Activated CD4-positive, alpha-beta memory T cell treated with anti-CD3 and anti-CD28 coated beads, Interleukin-2, amount 10 ng/mL, durations not matched to agents 7 days and 5 days (primary cell): ENCODE measurements around the gene BLOC1S6. TPM values are rescaled to one million over a fixed set of nuclear protein-coding genes. Genes with fewer than 3 reads are reported as not detected.
"Not testable (repeated sequence)": the region's sequence is repeated elsewhere in the genome, so short reads cannot be mapped to it uniquely, and the experiment has no call there.

Experiments used
- CTCF ChIA-PET: fragments of 350-600 bp; sonication (Branson Sonifier 250); formaldehyde crosslinking; loops from one replicate; lab custom pipeline; 2021; ENCODE audit warnings: antibody characterized with exemption, inconsistent platforms; lab: Charles Lee
- POLR2A ChIA-PET: fragments of 350-600 bp; sonication (Branson Sonifier 250); formaldehyde crosslinking; loops from one replicate; lab custom pipeline; 2021; ENCODE audit warnings: antibody characterized with exemption; lab: Charles Lee
- DNase-seq: peaks from one replicate; pipeline ENCODE4 v3.0.0-alpha.2; 2020
- H3K27ac Mint-ChIP-seq: one replicate; pipeline ENCODE4 v1.8.0; 2021; ENCODE audit warnings: mild to moderate bottlenecking, mixed read lengths
- H3K27me3 Mint-ChIP-seq: one replicate; pipeline ENCODE4 v1.8.0; 2021; ENCODE audit warnings: mixed read lengths
- H3K36me3 Mint-ChIP-seq: one replicate; pipeline ENCODE4 v1.8.0; 2021; ENCODE audit warnings: low read depth, mixed read lengths
- H3K4me1 Mint-ChIP-seq: one replicate; pipeline ENCODE4 v1.8.0; 2021; ENCODE audit warnings: mixed read lengths
- H3K4me3 Mint-ChIP-seq: one replicate; pipeline ENCODE4 v1.8.0; 2021; ENCODE audit warnings: mild to moderate bottlenecking, mixed read lengths
- H3K9me3 Mint-ChIP-seq: one replicate; pipeline ENCODE4 v1.8.0; 2021; ENCODE audit warnings: mixed read lengths
- total RNA-seq, 2 experiments: library from RNA; stranded (reverse); gene quantifications; one replicate each; pipeline ENCODE4 v1.2.3, GENCODE V29; 2021

The BLOC1S6 gene
- total RNA-seq, 2 experiments from 2014 or later = 39.3 to 43.1 TPM

- peak overlapping the region; percentile 16 for H3K4me3 Mint-ChIP-seq
- peak overlapping the region; percentile 62 for H3K27ac Mint-ChIP-seq
- peaks cover 58% of the 10 kb centered on the region for H3K36me3 Mint-ChIP-seq
- no peaks in the 10 kb centered on the region for H3K27me3 Mint-ChIP-seq
- H3K4me1 Mint-ChIP-seq = peaks cover 71% of the 10 kb centered on the region
- POLR2A ChIA-PET = interaction anchor here (0.6 to 3.0 kb wide), 6 partner anchors 10 to 243 kb away, joined by 3 to 27 read pairs (median 3); partner anchors contain the start of genes BLOC1S6 and SQOR
- CTCF ChIA-PET = interaction anchor here (1.4 kb wide), 1 partner anchor 9 kb away, joined by 5 read pairs; no protein-coding TSS in a partner anchor
- peaks cover 3% of the 10 kb centered on the region for H3K9me3 Mint-ChIP-seq
- DNase-seq = no peak
These were observed 59.0 kb downstream of the BLOC1S6 start for GRCh38 chr15:45646220-45646619.

DNA sequence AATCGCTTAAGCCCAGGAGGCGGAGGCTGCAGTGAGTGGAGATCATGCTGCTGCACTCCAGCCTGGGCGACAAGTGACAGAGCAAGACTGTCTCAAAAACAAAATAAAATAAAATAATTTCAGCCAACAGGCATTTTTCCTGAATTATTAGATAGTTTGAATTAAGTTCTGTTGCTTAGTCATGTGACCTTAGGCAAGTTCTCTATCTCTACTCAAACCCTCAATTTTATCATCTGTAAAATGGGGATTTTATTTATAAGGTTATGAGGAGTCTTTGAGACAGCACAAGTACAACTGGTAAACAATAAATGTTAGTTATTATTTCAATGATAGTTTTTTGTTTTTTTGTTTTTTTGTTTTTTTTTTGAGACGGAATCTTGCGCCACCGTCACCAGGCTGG, 60.6 kb downstream of the BLOC1S6 start:
- no peaks in the 10 kb centered on the region for H3K27me3 Mint-ChIP-seq
- POLR2A ChIA-PET = interaction anchor here (1.5 to 3.0 kb wide), 2 partner anchors 11 to 31 kb away, joined by 3 to 27 read pairs; partner anchors contain the start of gene SQOR

DNA sequence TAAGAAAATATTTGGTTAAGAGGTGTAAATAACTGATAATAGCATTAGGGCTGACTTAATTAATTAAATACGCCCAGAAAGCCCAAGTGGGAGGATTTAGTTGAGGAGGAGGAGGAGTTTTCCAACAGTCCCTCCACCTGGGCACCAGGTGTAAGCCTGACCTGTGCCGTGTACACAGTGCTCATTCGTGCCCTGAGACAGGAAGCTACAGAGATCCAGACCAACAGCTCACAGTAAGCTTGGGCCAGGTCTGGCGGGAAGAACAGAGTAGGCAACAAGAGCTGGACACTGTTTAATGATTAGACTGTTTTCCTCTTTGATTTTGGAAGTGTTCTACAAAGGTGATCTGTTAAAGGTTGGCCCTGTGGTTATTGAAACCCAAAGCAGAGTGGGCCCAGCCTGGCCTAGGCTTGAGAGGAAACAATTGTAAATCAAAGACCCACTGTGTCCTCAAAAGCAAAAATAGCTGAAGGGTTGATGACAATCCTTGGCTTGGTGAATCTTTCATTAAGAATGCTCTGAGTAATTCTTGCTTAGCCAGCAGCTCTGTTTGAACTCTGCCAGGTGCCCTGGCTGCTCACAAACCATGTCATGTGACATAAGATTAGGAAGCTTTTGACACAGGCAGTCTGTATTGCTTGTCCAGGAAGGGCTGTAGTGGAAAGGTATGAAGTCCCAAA, 61.5 kb downstream of the BLOC1S6 start:
- DNase-seq = no peak
- peaks cover 61% of the 10 kb centered on the region for H3K4me1 Mint-ChIP-seq
- ChIA-PET CTCF (interaction anchor here (0.9 to 1.1 kb wide), 3 partner anchors 11 to 57 kb away, joined by 3 to 5 read pairs (median 3); no protein-coding TSS in a partner anchor), POLR2A (interaction anchor here (1.3 to 1.4 kb wide), 2 partner anchors 11 to 13 kb away, joined by 8 read pairs; partner anchors contain the start of gene SQOR)
- peaks cover 3% of the 10 kb centered on the region for H3K9me3 Mint-ChIP-seq
- H3K36me3 Mint-ChIP-seq = peaks cover 53% of the 10 kb centered on the region
- peak overlapping the region; percentile 53 for H3K27ac Mint-ChIP-seq
- no peaks in the 10 kb centered on the region for H3K27me3 Mint-ChIP-seq
- H3K4me3 Mint-ChIP-seq = no peak overlapping the region

More for the DNA sequence above, 60.6 kb downstream of the BLOC1S6 start:
- CTCF ChIA-PET = interaction anchor here (0.7 kb wide), 1 partner anchor 58 kb away, joined by 3 read pairs; no protein-coding TSS in a partner anchor
- H3K9me3 Mint-ChIP-seq = peaks cover 3% of the 10 kb centered on the region
- peaks cover 54% of the 10 kb centered on the region for H3K36me3 Mint-ChIP-seq
- H3K4me1 Mint-ChIP-seq = peaks cover 62% of the 10 kb centered on the region
- no peak overlapping the region for H3K4me3 Mint-ChIP-seq
- no peak for DNase-seq
- no peak overlapping the region for H3K27ac Mint-ChIP-seq

DNA sequence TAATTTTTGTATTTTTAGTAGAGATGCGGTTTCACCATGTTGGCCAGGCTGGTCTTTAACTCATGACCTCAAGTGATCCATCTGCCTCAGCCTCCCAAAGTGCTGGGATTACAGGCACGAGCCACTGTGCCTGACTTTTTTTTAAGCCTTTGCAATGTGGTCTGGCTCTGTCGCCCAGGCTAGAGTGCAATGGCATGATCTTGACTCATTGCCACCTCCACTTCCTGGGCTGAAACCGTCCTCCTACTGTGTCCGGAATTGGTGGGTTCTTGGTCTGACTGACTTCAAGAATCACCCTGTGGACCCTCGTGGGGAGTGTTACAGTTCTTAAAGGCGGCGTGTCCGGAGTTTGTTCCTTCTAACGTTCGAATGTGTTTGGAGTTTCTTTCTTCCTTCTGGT, 62.8 kb downstream of the BLOC1S6 start:
- POLR2A ChIA-PET, CTCF ChIA-PET, H3K9me3 Mint-ChIP-seq, DNase-seq, H3K27me3 Mint-ChIP-seq: not testable (repeated sequence)
- Mint-ChIP-seq H3K36me3 (peaks cover 53% of the 10 kb centered on the region), H3K4me1 (peaks cover 60% of the 10 kb centered on the region), H3K4me3 (peak overlapping the region; percentile 27), H3K27ac (peak overlapping the region; percentile 67)

DNA sequence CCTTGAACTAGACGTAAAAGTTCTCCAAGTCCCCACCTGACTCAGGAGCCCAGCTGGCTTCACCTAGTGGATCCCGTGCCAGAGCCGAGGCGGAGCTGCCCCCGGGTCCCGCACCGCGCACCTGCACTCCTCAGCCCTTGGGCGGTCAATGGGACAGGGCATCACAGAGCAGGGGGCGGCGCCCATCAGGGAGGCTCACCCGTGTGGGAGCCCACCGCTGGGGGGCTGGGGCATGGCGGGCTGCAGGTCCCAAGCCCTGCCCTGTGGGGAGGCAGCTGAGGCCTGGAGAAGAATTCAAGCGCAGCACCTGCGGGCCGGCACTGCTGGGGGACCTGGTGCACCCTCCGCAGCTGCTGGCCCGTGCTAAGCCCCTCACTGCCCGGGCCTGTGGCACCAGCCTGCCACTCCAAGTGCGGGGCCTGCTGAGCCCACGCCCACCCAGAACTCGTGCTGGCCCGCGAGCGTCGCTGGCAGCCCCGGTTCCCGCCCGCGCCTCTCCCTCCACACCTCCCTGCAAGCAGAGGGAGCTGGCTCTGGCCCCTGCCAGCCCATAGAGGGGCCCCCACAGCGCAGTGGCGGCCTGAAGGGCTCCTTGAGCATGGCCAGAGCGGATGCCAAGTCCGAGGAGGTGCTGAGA, 63.8 kb downstream of the BLOC1S6 start:
- H3K9me3 Mint-ChIP-seq = peaks cover 3% of the 10 kb centered on the region
- CTCF ChIA-PET = no interaction called here
- H3K4me3 Mint-ChIP-seq = no peak overlapping the region
- peaks cover 45% of the 10 kb centered on the region for H3K36me3 Mint-ChIP-seq
- POLR2A ChIA-PET = interaction anchor here (0.6 kb wide), 1 partner anchor 1343 kb away, joined by 3 read pairs; no protein-coding TSS in a partner anchor
- no peaks in the 10 kb centered on the region for H3K27me3 Mint-ChIP-seq
- H3K27ac Mint-ChIP-seq = no peak overlapping the region
- no peak for DNase-seq
- peaks cover 55% of the 10 kb centered on the region for H3K4me1 Mint-ChIP-seq

GRCh38 chr15:45653702-45654424, 66.7 kb downstream of the BLOC1S6 start:
- H3K27me3 Mint-ChIP-seq = no peaks in the 10 kb centered on the region
- no peak overlapping the region for H3K27ac Mint-ChIP-seq
- H3K4me3 Mint-ChIP-seq = no peak overlapping the region
- peaks cover 3% of the 10 kb centered on the region for H3K9me3 Mint-ChIP-seq
- DNase-seq = no peak
- peaks cover 42% of the 10 kb centered on the region for H3K36me3 Mint-ChIP-seq
- POLR2A ChIA-PET = interaction anchor here (1.9 kb wide), 1 partner anchor 17 kb away, joined by 4 read pairs; no protein-coding TSS in a partner anchor
- CTCF ChIA-PET = interaction anchor here (1.4 kb wide), 1 partner anchor 51 kb away, joined by 5 read pairs; no protein-coding TSS in a partner anchor
- H3K4me1 Mint-ChIP-seq = peaks cover 41% of the 10 kb centered on the region

GRCh38 chr15:45654749-45655148, 67.6 kb downstream of the BLOC1S6 start:
- H3K27me3 Mint-ChIP-seq = no peaks in the 10 kb centered on the region
- ChIA-PET CTCF (no interaction called here), POLR2A (interaction anchor here (1.9 kb wide), 1 partner anchor 17 kb away, joined by 4 read pairs; no protein-coding TSS in a partner anchor)
- DNase-seq = no peak
- H3K27ac Mint-ChIP-seq = no peak overlapping the region
- peaks cover 39% of the 10 kb centered on the region for H3K4me1 Mint-ChIP-seq
- no peak overlapping the region for H3K4me3 Mint-ChIP-seq
- peaks cover 46% of the 10 kb centered on the region for H3K36me3 Mint-ChIP-seq
- H3K9me3 Mint-ChIP-seq = peaks cover 3% of the 10 kb centered on the region

DNA sequence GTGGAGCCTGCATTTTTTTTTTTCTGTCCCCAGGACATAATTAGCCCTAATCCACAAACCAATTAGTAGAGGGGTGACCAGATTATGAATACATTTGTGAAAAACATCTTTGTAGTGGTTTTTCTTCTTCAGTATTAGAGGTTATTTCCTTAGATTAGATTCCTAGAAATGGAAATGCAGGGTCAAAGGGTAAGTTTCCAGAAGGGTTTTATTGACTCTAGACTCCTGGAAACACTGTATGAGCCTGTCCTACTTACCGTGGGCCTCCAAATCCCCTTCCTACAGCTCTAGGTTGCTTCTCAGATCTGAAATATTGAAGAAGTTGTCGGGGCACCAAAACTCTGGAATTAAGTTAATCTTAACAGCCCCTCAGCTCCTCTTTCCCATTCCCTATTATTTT, 70.1 kb downstream of the BLOC1S6 start:
- POLR2A ChIA-PET = interaction anchor here (0.6 kb wide), 1 partner anchor 14 kb away, joined by 3 read pairs; no protein-coding TSS in a partner anchor
- Mint-ChIP-seq H3K4me1 (peaks cover 27% of the 10 kb centered on the region), H3K36me3 (peaks cover 51% of the 10 kb centered on the region), H3K9me3 (no peaks in the 10 kb centered on the region), H3K27ac (no peak overlapping the region), H3K27me3 (no peaks in the 10 kb centered on the region), H3K4me3 (no peak overlapping the region)
- CTCF ChIA-PET = no interaction called here
- DNase-seq = no peak

GRCh38 chr15:45657764-45658545, 70.8 kb downstream of the BLOC1S6 start:
- ChIA-PET CTCF (no interaction called here), POLR2A (interaction anchor here (0.6 kb wide), 1 partner anchor 14 kb away, joined by 3 read pairs; no protein-coding TSS in a partner anchor)
- no peak overlapping the region for H3K27ac Mint-ChIP-seq
- peaks cover 27% of the 10 kb centered on the region for H3K4me1 Mint-ChIP-seq
- H3K9me3 Mint-ChIP-seq = no peaks in the 10 kb centered on the region
- H3K36me3 Mint-ChIP-seq = peaks cover 54% of the 10 kb centered on the region
- no peaks in the 10 kb centered on the region for H3K27me3 Mint-ChIP-seq
- DNase-seq = no peak
- H3K4me3 Mint-ChIP-seq = no peak overlapping the region
